ENCODE measurements around the gene MAPRE2.

GRCh38 chr18:35061336-35061735 lies 20.1 kb downstream of the MAPRE2 start:
- TF ChIP-seq EZH2 (IDR thresholded peaks at IDR 0.05) (no peak), POLR2AphosphoS5 (IDR thresholded peaks at IDR 0.05; ENCODE audit: borderline replicate concordance, low read depth, low read length) (no peak)
